ENCODE measurements around the gene COX7B2.

Gene COX7B2

DNA sequence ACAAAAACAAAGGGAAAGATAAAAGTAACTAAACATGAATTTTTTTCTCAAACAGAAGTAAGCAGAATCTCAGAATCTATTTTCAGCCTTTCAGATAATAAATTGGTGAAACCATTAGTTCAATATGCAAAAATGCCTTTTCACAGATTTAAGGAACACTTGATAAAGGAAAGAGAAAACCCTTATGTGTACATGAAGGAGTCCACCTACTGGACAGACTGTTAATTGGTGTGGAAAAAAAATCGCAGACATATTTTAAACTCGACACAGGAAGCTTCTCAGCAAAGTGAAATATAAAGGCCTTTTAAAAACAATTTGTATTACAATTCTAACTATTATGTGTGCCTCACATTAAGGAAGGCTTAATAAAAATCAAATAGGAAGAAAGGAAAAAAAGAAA, 22.3 kb downstream of the COX7B2 start:
- peak; percentile 20 for DNase-seq

DNA sequence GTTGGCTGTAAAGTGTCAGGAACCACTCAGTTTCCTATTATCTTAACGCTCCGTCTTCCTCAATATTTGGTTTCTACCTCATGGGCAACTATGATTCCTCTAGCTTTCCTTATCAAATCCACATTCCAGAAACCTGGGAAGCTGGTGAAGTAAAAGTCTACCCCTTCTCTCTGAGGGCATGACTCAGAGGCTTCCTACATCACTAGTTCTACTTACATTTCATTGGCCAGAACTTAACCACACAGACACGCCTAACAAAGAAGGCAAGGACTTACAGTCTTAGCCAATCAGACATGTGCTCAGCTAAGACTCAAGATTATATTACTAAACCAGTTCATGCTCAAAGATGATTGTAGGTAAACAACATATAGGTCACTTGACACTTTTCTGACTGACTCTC, 30.4 kb downstream of the COX7B2 start:
- no peak for DNase-seq

DNA sequence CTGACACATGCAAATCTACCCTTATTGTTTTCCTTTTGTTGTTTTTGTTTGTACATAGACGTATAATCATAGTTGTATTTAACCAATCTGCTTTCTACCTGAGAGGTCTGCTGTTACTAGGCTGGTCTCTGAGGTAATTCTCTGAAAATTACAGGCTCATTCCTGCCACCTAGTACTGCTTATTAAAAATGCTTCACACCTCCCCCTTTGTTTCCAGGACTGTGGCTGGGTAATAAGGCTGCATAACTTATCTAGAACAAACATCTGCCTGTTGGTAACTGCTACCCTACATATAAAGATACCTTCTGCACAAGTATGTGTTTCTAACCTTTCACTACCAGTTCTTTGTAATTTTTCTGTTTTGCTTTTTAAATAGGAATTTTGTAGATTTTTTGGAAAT, 34.2 kb downstream of the COX7B2 start:
- DNase-seq: no peak

DNA sequence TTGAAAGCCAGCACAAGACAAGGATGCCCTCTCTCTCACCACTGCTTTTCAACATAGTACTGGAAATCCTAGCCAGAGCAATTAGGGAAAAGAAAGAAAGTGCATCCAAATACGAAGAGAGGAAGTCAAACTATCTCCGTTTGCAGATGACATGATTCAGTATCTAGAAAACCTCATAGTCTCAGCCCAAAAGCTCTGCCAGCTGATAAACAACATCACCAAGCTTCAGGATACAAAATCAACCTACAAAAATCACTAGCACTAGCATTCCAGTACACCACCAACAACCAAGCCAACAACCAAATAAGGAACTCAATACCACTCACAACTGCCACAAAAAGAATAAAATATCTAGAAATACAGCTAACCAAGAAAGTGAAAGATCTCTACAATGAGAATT, 38.6 kb downstream of the COX7B2 start:
- peak; percentile 11 for DNase-seq

DNA sequence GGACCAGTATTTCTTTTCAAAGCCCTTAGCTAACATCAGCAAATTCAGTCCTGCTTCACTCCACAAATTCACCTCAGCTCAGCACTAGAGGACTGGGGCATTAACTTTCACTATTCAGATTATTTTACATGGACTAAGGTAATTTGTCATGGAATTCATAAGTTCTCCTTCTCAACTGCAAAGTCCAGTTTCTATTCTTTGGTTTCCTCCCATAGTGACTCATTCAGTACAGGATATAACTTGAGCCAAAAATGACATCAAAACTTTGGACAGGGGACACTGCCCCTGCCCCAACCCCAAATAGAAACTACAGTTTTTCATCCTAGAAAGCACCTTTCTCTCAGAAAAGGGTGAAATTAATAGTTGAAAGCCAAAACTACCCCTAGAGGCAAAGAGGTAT, 52.7 kb downstream of the COX7B2 start:
- peak; percentile 34 for DNase-seq

DNA sequence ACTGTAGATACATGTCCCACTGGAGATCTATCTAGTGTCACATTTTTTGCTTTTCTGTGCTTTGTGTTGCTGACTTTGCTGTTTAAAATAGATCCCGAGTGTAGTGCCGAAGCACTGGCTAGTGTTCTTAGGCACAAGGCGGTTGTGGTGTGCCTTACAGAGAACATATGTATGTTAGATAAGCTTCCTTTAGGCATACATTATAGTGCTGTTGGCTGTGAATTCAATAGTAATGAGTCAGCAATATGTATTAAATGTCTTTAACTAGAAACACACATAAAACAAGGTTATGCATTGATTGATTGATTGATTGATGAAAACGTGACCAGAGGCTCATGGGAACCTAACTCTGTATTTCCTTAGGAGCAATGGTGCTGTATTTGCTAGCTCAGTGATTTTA, 56.2 kb downstream of the COX7B2 start:
- no peak for DNase-seq

DNA sequence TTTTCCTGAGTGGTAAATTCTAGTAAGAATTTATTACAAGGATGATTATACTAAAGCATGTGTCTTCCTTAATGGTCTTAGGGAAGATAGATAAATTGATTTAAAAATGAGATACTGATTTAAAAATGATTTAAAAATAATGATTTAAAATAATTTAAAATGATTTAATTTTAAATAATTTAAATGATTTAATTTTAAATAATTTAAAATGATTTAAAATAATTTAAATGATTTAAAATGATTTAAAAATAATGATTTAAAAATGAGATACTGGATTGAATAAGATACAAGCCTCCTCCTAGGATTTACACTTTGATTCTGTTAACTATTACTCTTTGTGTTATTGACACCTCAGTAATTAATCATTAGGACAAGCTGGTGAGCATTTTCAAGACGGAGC, 59.0 kb downstream of the COX7B2 start:
- DNase-seq: no peak

DNA sequence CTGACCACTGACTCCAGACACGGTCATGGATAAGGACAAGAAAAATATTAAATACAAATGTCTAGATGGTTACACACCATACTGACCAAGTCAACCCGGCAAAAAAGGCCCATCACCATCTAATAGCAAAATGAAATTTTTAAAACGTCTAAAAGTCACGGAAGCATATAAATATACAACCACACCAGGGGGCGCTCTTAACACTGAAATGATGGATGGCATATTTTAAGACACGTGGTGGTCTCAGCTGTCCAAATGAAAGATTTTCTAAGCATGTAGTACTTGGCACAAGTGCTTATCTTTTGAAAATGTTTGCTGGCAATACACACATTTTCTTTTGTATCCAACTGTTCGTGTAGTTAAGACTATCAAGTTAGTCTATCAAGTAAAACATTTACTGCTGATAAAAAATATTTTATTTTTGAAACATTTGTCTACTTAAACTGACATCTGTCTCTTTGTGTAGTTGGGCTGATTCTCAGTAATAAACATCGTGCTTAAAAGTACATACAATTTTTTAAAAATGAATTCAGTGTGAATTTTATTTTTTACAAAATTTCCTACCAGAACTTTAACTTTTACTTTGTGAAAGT, 64.6 kb downstream of the COX7B2 start:
- DNase-seq: peak; percentile 65

DNA sequence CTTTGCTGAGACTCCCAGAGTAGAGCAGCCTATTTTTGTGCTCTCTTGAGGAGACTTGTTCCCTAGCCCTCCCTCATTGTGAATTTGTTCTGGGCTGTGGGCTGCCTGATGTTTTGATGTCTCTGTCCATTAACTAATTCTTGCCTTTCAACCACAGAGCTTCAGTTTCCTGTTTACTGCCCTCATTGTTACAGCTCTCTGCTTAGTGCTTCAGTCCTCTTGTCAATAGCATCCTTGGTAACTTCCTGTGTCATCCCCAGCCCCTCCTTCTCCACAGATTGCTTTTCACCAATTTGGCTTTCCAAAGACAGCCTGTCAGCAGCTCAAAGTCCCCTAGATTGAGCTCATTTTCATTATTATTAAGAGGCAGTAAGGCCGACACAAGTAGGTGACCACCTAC, 69.9 kb downstream of the COX7B2 start:
- no peak for DNase-seq

DNA sequence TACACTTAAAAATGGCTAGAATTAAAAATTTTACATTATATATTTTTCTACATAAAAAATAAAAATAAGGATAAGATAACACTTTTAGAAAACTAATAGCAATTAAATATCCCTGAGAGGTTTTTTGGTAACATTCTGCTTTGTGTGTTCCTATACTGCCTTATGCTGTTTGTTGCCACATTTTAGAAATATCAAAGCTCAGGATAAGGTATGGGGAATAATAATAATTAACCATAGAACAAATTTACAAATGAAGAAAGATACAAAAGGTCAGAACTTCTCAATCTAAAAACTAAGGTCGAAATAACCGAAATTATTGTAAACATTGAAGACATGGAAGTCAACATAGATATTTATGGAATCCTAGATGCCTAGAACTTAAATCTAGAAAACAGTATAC, 71.4 kb downstream of the COX7B2 start:
- DNase-seq: no peak

DNA sequence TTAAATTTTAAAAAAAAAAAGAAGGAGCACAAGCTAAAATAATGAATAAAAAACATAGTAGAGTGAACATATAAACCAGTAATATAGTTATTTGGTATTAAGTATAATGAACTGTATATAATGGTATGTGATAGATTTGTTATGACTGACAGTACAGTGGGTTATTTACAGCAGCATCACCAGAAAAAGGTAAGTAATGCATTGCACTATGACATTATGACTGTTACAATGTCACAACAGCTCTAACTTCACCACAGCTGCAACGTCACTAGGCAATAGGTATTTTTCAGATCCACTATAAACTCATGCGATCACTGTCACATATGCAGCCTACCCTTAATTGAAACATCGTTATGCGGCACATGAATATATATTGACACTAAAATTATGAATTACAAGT, 72.5 kb downstream of the COX7B2 start:
- DNase-seq: no peak

DNA sequence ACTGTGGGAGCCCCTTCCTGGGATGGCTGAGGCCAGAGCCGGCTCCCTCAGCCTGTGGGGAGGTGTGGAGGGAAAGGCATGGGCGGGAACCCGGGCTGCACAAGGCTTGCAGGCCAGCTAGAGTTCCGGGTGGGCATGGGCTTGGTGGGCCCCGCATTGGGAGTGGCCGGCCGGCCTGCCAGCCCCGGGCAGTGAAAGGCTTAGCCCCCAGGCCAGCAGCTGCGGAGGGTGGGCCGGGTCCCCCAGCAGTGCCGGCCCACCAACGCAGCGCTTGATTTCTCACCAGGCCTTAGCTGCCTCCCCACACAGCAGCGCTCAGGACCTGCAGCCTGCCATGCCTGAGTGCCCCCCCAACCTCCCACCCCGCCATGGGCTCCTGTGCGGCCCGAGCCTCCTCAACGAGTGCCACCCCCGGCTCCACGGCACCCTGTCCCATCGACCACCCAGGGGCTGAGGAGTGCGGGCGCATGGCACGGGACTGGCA, 78.0 kb downstream of the COX7B2 start:
- no peak for DNase-seq

DNA sequence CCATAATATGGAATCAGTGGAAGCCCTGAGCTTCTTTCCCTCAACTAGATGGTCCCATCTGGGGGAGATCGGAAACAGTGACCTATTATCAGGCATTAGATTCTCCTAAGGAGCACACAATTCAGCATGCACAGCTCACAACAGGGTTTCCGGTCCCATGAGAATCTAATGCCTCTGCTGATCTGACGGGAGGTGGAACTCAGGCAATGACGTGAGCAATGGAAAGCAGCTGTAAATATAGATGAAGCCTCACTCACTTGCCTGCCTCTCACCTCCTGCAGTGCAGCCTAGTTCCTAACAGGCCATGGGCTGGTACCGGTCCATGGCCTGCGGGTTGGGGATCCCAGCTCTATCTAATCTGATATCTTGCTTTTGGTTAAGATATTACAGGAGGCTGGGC, 88.9 kb downstream of the COX7B2 start:
- DNase-seq: no peak

DNA sequence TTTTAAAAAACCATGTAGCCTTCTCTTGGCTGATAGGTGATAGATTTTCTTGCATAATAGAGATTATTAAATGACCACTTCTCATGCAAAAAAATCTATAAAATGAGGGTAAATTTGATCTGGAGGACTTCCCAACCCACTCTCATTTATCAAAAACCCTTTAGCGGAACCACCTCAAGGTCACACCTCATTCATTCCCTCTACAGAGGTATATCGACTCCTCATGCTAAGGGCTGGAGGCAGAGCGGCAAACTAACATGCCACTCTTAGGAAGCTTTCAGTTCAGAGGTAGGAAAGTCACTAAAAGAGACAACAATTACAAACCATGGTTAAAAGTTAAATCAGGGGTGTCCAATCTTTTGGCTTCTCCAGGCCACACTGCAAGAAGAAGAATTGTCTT, 90.0 kb downstream of the COX7B2 start:
- DNase-seq: no peak

DNA sequence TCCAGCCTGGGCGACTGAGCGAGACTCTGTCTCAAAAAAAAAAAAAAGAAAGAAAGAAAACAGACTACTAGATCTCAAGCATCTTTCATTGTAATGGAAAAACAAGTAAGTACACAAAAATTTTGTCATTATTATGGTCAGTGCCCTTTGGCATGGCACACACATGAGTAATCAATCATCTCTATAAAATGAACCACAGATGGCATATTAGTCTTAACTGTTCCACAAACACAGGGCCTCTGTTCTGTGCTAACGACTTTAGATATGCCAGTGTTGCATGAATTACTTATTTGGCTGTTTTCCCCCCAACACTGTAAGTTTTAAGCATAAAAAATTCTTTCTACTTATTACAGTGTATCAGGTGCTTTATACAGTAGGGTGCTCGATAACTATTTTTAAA, 90.4 kb downstream of the COX7B2 start:
- no peak for DNase-seq

DNA sequence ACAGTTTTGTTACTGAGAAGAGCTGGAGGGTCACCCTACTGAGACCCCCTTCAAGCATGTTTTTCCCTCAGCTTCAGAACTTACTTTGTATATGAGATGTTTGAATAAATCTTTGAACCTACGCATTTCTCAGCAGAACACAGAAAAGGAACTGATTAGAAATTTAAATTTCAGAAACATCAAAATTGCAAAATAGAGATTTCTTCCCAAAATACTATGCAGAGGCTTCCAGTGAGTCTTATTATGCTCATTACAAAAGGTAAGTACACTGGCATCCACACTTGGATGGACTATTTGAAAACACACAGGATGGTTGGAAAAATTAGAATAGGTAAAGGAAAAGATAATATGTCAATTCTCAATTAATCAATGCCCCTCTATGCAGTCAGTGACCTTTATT, 91.2 kb downstream of the COX7B2 start:
- no peak for DNase-seq

DNA sequence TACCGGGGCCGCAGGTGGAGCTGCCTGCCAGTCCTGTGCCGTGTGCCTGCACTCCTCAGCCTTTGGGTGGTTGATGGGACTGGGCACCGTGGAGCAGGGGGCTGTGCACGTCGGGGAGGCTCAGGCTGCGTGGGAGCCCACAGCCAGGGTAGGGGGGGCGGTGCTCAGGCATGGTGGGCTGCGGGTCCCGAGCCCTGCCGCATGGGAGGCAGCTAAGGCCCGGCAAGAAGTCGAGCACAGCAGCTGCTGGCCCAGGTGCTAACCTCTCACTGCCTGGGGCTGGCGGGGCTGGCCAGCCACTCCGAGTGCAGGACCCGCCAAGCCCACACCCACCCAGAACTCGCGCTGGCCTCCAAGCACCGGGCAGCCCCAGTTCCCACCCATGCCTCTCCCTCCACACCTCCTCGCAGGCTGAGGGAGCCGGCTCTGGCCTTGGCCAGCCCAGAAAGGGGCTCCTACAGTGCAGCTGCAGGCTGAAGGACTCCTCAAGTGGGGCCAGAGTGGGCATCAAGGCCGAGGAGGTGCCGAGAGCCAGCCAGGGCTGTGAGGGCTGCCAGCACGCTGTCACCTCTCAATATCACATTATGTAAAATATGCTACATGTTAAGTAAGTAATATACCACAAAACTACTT, 104.1 kb downstream of the COX7B2 start:
- DNase-seq: no peak

DNA sequence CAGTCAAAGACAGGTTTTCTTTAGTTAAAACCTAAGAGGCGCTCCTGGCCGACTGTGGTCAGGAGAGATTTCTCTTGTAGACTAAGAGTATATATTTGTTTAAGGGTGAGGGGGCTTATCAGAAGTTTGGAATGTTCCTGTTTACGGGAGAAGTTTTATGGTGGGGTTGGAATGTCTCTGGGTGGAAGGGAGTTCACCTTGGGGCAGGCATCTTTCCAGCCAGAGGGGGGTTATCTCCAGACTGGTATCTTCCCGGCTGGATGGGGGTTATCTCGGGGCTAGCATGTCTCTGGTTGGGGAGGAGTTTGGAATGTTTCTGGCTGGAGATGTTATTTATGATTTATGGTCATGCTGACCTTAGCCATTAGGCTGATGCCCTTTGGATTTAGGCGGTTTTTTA, 116.0 kb downstream of the COX7B2 start:
- DNase-seq: no peak

DNA sequence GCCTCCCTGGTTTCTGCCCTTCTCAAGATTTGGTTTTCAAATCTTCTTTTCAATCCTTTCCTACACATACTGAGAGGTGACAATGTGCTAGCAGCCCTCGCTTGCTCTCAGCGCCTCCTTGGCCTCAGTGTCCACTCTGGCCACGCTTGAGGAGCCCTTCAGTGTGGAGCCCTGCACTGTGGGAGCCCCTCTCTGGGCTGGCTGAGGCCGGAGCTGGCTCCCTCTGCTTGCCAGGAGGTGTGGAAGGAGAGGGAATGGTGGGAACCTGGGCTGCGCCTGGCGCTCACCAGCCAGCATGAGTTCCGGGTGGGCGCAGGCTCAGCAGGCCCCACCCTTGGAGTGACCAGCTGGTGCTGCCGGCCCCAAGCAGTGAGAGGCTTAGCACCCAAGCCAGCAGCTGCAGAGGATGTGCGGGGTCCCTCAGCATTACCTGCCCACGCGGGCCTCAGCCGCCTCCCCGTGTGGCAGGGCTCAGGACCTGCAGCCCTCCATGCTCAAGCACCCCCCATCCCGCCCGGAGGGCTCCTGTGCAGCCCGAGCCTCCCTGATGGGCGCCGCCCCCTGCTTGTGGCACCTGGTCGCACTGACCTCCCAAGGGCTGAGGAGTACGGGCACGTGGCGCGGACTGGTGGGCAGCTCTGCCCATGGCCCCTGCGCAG, 127.5 kb downstream of the COX7B2 start:
- DNase-seq: no peak

DNA sequence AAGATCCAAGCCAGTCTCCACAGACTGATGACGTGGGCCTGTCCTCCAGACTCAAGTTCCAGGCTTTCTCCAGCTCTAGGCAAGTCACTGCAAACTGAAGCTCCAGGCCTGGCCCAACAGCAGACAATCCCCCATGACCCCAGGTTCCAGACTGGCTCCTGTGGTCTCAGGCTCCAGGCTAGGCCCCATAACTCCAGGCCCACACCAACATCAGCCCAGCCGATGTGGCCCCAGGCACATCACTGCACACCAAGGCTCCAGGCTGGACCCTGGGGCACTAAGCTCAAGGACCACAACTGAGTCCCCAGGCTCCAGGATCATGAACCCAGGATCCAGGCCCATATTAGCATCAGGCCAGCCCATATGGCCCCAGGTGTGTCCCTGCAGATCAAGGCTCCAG, 143.6 kb downstream of the COX7B2 start:
- no peak for DNase-seq

DNA sequence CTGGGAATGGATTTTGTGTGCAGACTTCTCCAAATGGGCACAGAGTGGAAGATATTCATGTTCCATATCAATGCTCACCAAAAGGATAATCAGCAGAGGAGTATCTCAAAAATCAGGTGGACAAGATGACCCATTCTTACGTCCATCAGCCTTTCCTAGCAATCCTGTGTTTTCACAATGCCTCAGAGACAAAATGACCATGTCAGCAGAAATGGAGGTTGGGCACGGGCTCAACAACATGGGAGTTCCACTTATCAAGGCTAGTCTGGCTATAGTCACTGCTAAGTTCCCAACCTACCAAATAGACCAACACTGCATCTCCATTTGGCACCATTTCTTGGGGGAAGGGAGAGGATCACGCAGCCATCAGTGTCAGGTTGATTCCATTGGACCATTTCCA, 179.0 kb downstream of the COX7B2 start:
- no peak for DNase-seq

DNA sequence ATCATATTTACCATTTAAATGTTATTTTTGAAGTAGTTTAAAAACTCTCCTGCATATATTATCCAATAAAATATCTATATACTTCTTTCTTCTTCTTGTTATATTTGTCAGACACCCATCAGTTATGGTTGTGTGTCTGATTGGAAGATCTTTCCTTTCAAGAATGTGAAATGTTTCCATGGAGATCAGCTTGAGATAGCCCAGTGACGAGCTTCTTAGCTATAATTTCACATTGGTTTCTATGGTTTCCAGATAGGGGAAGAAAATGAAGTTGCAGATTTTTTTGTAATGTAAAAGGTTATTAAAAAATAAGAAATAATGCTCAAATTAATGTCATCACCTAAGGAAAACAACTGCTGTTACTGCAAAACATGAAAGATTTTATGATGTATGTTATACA, 189.0 kb downstream of the COX7B2 start:
- no peak for DNase-seq

DNA sequence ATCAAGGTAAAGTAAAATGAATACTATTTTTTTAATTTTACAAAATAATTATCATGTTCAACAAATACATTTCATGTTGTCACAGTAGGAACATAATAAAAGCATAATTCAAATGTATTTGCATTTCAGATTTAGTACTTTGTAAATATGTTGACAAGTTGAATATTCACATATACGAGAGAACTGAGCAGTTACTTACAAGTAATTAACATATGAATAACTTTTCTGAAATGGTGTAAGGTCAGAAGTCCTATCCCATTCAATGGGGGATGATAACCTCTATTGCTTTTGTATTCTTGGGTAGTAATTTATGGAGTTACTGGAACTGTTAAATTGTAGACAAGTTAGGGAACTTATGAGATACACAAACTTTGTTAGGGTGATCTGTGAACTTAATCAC, 191.1 kb downstream of the COX7B2 start:
- DNase-seq: no peak

DNA sequence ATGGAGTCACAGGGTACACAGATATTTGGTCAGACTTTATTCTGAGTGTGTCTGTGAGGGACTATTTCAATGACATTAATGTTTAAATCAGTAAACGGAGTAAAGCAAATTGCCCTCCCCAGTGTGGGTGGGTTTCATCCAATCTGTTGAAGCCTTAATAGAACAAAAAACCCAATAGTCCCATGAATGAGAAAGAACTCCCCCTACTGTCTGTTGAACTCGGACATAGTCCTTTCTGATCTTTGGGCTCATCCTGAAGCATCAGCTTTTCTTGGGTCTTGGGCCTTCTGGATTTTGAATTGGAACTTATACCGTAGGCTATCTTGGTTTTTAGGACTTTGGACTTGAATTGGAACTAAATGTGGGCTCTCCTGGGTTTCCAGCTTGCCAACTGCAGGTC, 193.6 kb downstream of the COX7B2 start:
- no peak for DNase-seq

DNA sequence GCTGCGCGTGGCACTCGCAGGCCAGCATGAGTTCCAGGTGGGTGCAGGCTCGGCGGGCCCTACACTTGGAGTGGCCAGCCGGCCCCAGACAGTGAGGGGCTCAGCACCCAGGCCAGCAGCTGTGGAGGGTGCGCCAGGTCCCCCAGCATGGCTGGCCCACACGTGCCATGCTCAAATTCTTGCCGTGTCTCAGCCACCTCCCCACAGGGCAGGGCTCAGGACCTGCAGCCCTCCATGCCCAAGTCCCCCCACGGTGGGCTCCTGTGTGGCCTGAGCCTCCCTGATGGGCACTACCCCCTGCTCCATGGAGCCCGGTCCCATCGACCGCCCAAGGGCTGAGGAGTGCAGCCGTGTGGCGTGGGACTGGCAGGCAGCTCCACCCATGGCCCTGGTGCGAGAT, 210.2 kb downstream of the COX7B2 start:
- DNase-seq: no peak

All from MV-4-11 (cell line).